ENCODE results near the gene CHRNG. TPM values are rescaled to one million over a fixed set of nuclear protein-coding genes. Genes with fewer than 3 reads are reported as not detected.

CHRNG gene
- total RNA-seq, 1 donor, result not detected

- no peak for DNase-seq (ENCODE audit: low read depth in 2 of 3, low spot score in 2 of 3)
These were observed 35.1 kb upstream of the CHRNG start for GRCh38 chr2:232504438-232504837.

GRCh38 chr2:232505856-232506255 is 33.6 kb upstream of the CHRNG start:
- no peak for DNase-seq (ENCODE audit: low read depth in 2 of 3, low spot score in 2 of 3)

GRCh38 chr2:232506709-232507108 is 32.8 kb upstream of the CHRNG start:
- no peak for DNase-seq (ENCODE audit: low read depth in 2 of 3, low spot score in 2 of 3)

GRCh38 chr2:232508251-232508650 is 31.2 kb upstream of the CHRNG start:
- DNase-seq (ENCODE audit: low read depth in 2 of 3, low spot score in 2 of 3), result no peak

- DNase-seq (ENCODE audit: low read depth in 2 of 3, low spot score in 2 of 3), result no peak
These were observed 28.1 kb upstream of the CHRNG start for GRCh38 chr2:232511336-232511890.

GRCh38 chr2:232512602-232513001 is 26.9 kb upstream of the CHRNG start:
- no peak for DNase-seq (ENCODE audit: low read depth in 2 of 3, low spot score in 2 of 3)

- no peak for DNase-seq (ENCODE audit: low read depth in 2 of 3, low spot score in 2 of 3)
These were observed 26.1 kb upstream of the CHRNG start for GRCh38 chr2:232513353-232513752.

GRCh38 chr2:232515639-232516038 is 23.9 kb upstream of the CHRNG start:
- DNase-seq (ENCODE audit: low read depth in 2 of 3, low spot score in 2 of 3), result no peak

- DNase-seq (ENCODE audit: low read depth in 2 of 3, low spot score in 2 of 3), result no peak
These were observed 22.9 kb upstream of the CHRNG start for GRCh38 chr2:232516551-232516950.

GRCh38 chr2:232518844-232519243 is 20.6 kb upstream of the CHRNG start:
- DNase-seq (ENCODE audit: low read depth in 2 of 3, low spot score in 2 of 3), result no peak

- DNase-seq (ENCODE audit: low read depth in 2 of 3, low spot score in 2 of 3), result no peak
These were observed 19.7 kb upstream of the CHRNG start, which contains the start of gene PRSS56 for GRCh38 chr2:232519581-232520438. TSS of gene PRSS56 (plus strand) at chr2:232520388. CDS start at chr2:232520599, 211 bp downstream.

GRCh38 chr2:232520489-232520888 is 19.0 kb upstream of the CHRNG start:
- no peak for DNase-seq (ENCODE audit: low read depth in 2 of 3, low spot score in 2 of 3)

- DNase-seq (ENCODE audit: low read depth in 2 of 3, low spot score in 2 of 3), result no peak
These were observed 18.4 kb upstream of the CHRNG start for GRCh38 chr2:232521098-232521497.

- DNase-seq (ENCODE audit: low read depth in 2 of 3, low spot score in 2 of 3), result peak; percentile 50 to 54 (median 51)
These were observed 17.4 kb upstream of the CHRNG start for GRCh38 chr2:232521959-232522622.

GRCh38 chr2:232522623-232523401 is 16.7 kb upstream of the CHRNG start:
- DNase-seq (ENCODE audit: low read depth in 2 of 3, low spot score in 2 of 3), result no peak

- no peak for DNase-seq (ENCODE audit: low read depth in 2 of 3, low spot score in 2 of 3)
These were observed 16.1 kb upstream of the CHRNG start for GRCh38 chr2:232523402-232523681.

- peak in 2 of 3 donors; percentile 57 to 61 for DNase-seq (ENCODE audit: low read depth in 2 of 3, low spot score in 2 of 3)
These were observed 15.6 kb upstream of the CHRNG start for GRCh38 chr2:232523682-232524597.

- DNase-seq (ENCODE audit: low read depth in 2 of 3, low spot score in 2 of 3), result no peak
These were observed 14.7 kb upstream of the CHRNG start for GRCh38 chr2:232524771-232525170.

GRCh38 chr2:232525199-232525598 is 14.3 kb upstream of the CHRNG start:
- no peak for DNase-seq (ENCODE audit: low read depth in 2 of 3, low spot score in 2 of 3)

- no peak for DNase-seq (ENCODE audit: low read depth in 2 of 3, low spot score in 2 of 3)
These were observed 13.6 kb upstream of the CHRNG start, which contains the start of gene CHRND for GRCh38 chr2:232525791-232526371. TSS of gene CHRND (plus strand) at chr2:232526160. CDS start at chr2:232526216, 56 bp downstream.
